Testis (tissue), 2 donors: ENCODE data around the gene PHF3.

Source experiments
- CTCF ChIP-seq, 3 experiments: fragments of 450-650 bp in 2 of 3; fragments of 200-600 bp in 1 of 3; sonication (generic) in 1 of 3; IDR thresholded peaks; one replicate each; pipeline ENCODE4 v1.5.1; 2016 to 2019; ENCODE audit warnings: antibody characterized with exemption in 3 of 3, mild to moderate bottlenecking in 2 of 3, moderate library complexity in 1 of 3
- POLR2A ChIP-seq: fragments of 450-650 bp; IDR thresholded peaks from one replicate; pipeline ENCODE4 v1.6.1; 2017; ENCODE audit warnings: antibody characterized with exemption, mild to moderate bottlenecking, moderate library complexity

GRCh38 chr6:63624091-63624490 lies 11.5 kb upstream of the PHF3 start:
- TF ChIP-seq CTCF (IDR thresholded peaks at IDR 0.05) = no peak
- no peak for TF ChIP-seq POLR2A
